Measurements from ENCODE around the gene FGB.

Gene FGB

GRCh38 chr4:154615211-154615610 lies 52.4 kb downstream of the FGB start:
- ChIA-PET POLR2A (no interaction called here), CTCF (interaction anchor here (0.6 to 13.6 kb wide), 4 partner anchors 10 to 64 kb away, joined by 3 to 550 read pairs (median 28); partner anchors contain the start of gene PLRG1)
- DNase-seq (ENCODE audit: extremely low spot score), result no peak
- no peak for TF ChIP-seq CTCF (IDR thresholded peaks at IDR 0.05; ENCODE audit: control extremely low read depth, extremely low read depth, low read depth, missing control alignments)

DNA sequence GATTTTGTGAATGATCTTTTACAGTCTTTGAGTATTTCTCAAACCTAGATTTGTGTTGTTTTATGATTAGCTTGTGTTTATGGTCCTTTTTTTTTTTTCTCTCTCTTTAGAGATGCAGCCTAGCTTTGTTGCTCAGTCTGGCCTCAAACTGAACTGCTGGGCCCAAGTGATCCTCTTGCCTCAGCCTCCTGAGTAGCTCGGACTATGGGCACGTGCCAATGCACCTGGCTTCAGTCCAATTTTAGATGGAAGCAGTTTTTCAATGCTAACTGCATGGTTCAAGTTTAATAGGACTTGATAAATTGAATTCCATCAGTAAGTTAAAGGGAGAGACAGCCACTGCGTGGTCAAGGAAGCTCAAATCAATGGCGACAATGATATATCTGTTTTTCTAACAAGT lies 53.5 kb downstream of the FGB start:
- POLR2A ChIA-PET, result no interaction called here
- CTCF ChIA-PET, result interaction anchor here (1.1 to 13.6 kb wide), 4 partner anchors 11 to 65 kb away, joined by 3 to 550 read pairs (median 3); partner anchors contain the start of gene PLRG1
- no peak for TF ChIP-seq CTCF (IDR thresholded peaks at IDR 0.05; ENCODE audit: control extremely low read depth, extremely low read depth, low read depth, missing control alignments)
- DNase-seq (ENCODE audit: extremely low spot score), result no peak

DNA sequence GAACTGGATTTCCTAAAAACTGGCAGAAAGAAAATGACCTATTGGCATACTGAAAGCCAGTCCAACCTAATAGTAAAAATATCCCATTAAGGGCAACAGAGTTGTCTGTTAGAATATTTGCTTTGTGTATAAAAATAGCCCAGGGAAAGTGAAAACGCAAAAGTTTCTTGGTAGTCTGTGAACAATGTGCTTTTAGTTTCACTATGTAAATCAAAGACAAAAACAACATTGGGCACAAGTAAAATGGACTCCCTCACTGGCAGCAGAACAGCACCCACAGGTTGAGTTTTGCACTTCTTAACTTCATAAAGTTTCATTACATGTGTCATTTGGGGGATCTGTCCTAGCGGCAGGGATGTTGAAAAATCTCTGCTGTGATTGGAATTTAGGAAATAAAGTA lies 53.9 kb downstream of the FGB start:
- TF ChIP-seq CTCF (IDR thresholded peaks at IDR 0.05; ENCODE audit: control extremely low read depth, extremely low read depth, low read depth, missing control alignments), result no peak
- CTCF ChIA-PET, result interaction anchor here (1.1 to 13.6 kb wide), 4 partner anchors 11 to 66 kb away, joined by 3 to 550 read pairs (median 3); partner anchors contain the start of gene PLRG1
- DNase-seq (ENCODE audit: extremely low spot score), result peak; percentile 37
- POLR2A ChIA-PET, result no interaction called here

- ChIA-PET POLR2A (no interaction called here), CTCF (interaction anchor here (1.2 to 13.6 kb wide), 15 partner anchors 9 to 729 kb away, joined by 3 to 550 read pairs (median 8); partner anchors contain the start of genes FGB and PLRG1)
- DNase-seq (ENCODE audit: extremely low spot score), result no peak
- TF ChIP-seq CTCF (IDR thresholded peaks at IDR 0.05; ENCODE audit: control extremely low read depth, extremely low read depth, low read depth, missing control alignments), result no peak
Measured at GRCh38 chr4:154617820-154618317, 55.1 kb downstream of the FGB start.

DNA sequence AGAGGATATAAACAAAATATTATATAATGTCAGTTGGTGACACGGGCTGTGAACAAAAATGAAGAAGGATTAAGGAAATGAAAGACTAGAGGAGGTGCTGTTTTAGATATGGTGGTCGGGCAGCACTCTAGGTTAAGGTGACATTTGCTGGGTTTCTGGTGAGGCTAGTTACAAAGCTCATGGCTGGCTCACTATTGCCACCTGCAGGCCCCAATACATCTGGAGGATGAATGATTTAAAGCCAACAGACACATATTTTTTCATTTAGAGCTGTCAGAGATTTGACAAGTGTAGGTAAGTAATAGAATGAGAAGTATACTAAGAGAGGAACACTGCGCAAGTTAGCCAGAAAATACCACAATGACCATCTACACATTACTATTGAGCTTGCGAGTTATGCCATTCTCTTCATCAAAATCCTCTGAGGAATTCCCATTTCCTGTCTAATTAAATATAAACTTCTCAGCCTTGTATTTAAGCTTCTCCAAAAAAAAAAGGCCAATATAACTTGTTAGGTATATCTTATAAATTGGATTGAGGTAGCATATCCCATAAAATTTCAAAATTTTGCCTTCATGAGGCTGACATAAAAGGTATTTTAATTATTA lies 56.0 kb downstream of the FGB start:
- POLR2A ChIA-PET, result no interaction called here
- DNase-seq (ENCODE audit: extremely low spot score), result peak; percentile 46
- CTCF ChIA-PET, result interaction anchor here (0.8 to 13.6 kb wide), 26 partner anchors 10 to 728 kb away, joined by 3 to 550 read pairs (median 6); partner anchors contain the start of genes FGB and PLRG1
- peak; percentile 70 for TF ChIP-seq CTCF (IDR thresholded peaks at IDR 0.05; ENCODE audit: control extremely low read depth, extremely low read depth, low read depth, missing control alignments)

DNA sequence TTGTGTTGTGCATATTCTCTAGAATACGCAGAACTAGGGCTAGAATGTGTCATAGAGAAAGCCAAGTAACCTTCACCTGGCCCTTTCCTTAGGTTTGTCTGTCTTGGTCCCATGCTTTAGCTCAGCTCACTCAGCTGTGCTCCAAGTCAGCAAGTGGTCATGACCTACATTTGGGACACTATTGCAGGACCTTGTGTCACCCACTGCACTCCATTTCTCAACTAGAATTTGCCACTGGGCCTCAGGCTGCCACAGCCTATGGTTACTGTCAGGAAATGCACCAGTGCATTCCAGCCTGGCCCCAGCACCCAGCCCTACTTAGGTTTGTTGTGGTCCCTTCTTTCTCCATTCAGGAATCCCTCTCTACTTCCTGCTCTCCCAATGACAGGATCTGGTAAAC lies 57.3 kb downstream of the FGB start:
- no peak for TF ChIP-seq CTCF (IDR thresholded peaks at IDR 0.05; ENCODE audit: control extremely low read depth, extremely low read depth, low read depth, missing control alignments)
- ChIA-PET POLR2A (no interaction called here), CTCF (interaction anchor here (0.9 to 13.6 kb wide), 8 partner anchors 11 to 88 kb away, joined by 3 to 550 read pairs (median 6); partner anchors contain the start of gene PLRG1)
- no peak for DNase-seq (ENCODE audit: extremely low spot score)

Data from GM10248 (cell line).